Measurements from ENCODE around the gene TMUB1.

- TF ChIP-seq POLR2A (IDR thresholded peaks at IDR 0.05; ENCODE audit: low read depth, low read length) = no peak
- no peak for TF ChIP-seq TAF1 (IDR thresholded peaks at IDR 0.05; ENCODE audit: low read depth, low read length)
- TF ChIP-seq POLR2AphosphoS5 (IDR thresholded peaks at IDR 0.05; ENCODE audit: low read depth, low read length) = no peak
- TF ChIP-seq SPI1 (IDR thresholded peaks at IDR 0.05; ENCODE audit: low read depth, low read length) = no peak
- no peak for TF ChIP-seq PAX5 (IDR thresholded peaks at IDR 0.05; ENCODE audit: insufficient read depth, low read length, severe bottlenecking)
- TF ChIP-seq POU2F2 (IDR thresholded peaks at IDR 0.05; ENCODE audit: low read depth, low read length) = no peak
Observed at GRCh38 chr7:151091431-151091830, 8.1 kb upstream of the TMUB1 start.
